Endothelial cell of umbilical vein (primary cell): ENCODE measurements around the gene SYNPO2L. TPM values are rescaled to one million over a fixed set of nuclear protein-coding genes. Genes with fewer than 3 reads are reported as not detected.

ENCODE experiments used
- BruUV-seq: library from RNA; stranded (reverse); fragments of 400-500 nt; replicated peaks from 2 replicates; lab custom pipeline; 2021; lab: Mats Ljungman, UMichigan
- CTCF ChIA-PET: fragments of 300-600, 350-600 bp; sonication (Branson Sonifier 250); formaldehyde crosslinking; loops from one replicate; lab custom pipeline; 2021; ENCODE audit warnings: antibody characterized with exemption, inconsistent platforms; lab: Charles Lee
- POLR2A ChIA-PET: fragments of 300-600, 350-600 bp; sonication (Branson Sonifier 250); formaldehyde crosslinking; loops from one replicate; lab custom pipeline; 2021; ENCODE audit warnings: antibody characterized with exemption, inconsistent platforms; lab: Charles Lee
- DNase-seq: peaks from one replicate; pipeline ENCODE4 v3.0.0-alpha.2; 2011; ENCODE audit warnings: low read depth, low spot score
- FAIRE-seq: peaks from 2 replicates; lab custom pipeline; 2011; peaks lifted over from hg19 to GRCh38; lab: Jason Lieb, UNC
- H2AFZ ChIP-seq: 2 replicates; pipeline ENCODE4 v1.6.0; 2012; ENCODE audit warnings: low read depth, low read length, control low read depth, inconsistent platforms
- H3K27ac ChIP-seq: 2 replicates; pipeline ENCODE4 v1.5.1; 2011; ENCODE audit warnings: low read depth, mild to moderate bottlenecking, control low read depth, low read length, moderate library complexity; ENCODE audit not compliant: insufficient read depth
- H3K27me3 ChIP-seq, 2 experiments: 2 replicates each; pipeline versions ENCODE4 v1.6.0 to v1.6.1; 2011; ENCODE audit warnings: low read length in 2 of 2, mixed read lengths in 1 of 2; ENCODE audit not compliant: control insufficient read depth in 2 of 2, insufficient read depth in 2 of 2
- H3K36me3 ChIP-seq, 2 experiments: 2 replicates in 1 of 2; 3 replicates in 1 of 2; pipeline ENCODE4 v1.5.1; 2011; ENCODE audit warnings: low read length in 2 of 2, mild to moderate bottlenecking in 1 of 2, moderate library complexity in 1 of 2; ENCODE audit not compliant: control insufficient read depth in 2 of 2, insufficient read depth in 2 of 2; ENCODE audit errors: extremely low read depth in 1 of 2
- H3K4me1 ChIP-seq: 3 replicates; pipeline ENCODE4 v1.5.1; 2011; ENCODE audit warnings: mild to moderate bottlenecking, low read length; ENCODE audit not compliant: control insufficient read depth, insufficient read depth; ENCODE audit errors: extremely low read depth
- H3K4me2 ChIP-seq: 2 replicates; pipeline ENCODE4 v1.6.1; 2011; ENCODE audit warnings: low read length, control low read depth, mixed read lengths; ENCODE audit not compliant: insufficient read depth
- H3K4me3 ChIP-seq, 3 experiments: fragments of 200-600 bp in 1 of 3; sonication (generic), shearing (Covaris generic) in 1 of 3; replicated peaks in 1 of 3; 2 replicates each; pipeline ENCODE4 v1.5.1; 2011 to 2016; ENCODE audit warnings: control low read depth in 3 of 3, low read length in 3 of 3, mild to moderate bottlenecking in 2 of 3, inconsistent platforms in 1 of 3, low read depth in 1 of 3, moderate library complexity in 1 of 3; ENCODE audit not compliant: insufficient read depth in 1 of 3
- H3K79me2 ChIP-seq: 2 replicates; pipeline ENCODE4 v1.6.0; 2012; ENCODE audit warnings: low read length, inconsistent platforms; ENCODE audit not compliant: control insufficient read depth, insufficient read depth
- H3K9ac ChIP-seq: replicated peaks from 2 replicates; pipeline ENCODE3; 2011; ENCODE audit warnings: low read length, control low read depth; ENCODE audit not compliant: insufficient read depth; ENCODE audit errors: extremely low read depth
- H3K9me1 ChIP-seq: replicated peaks from 3 replicates; pipeline ENCODE4 v1.6.0; 2011; ENCODE audit warnings: mild to moderate bottlenecking, low read length; ENCODE audit not compliant: control insufficient read depth, insufficient read depth; ENCODE audit errors: extremely low read depth
- H3K9me3 ChIP-seq: replicated peaks from 2 replicates; pipeline ENCODE4 v1.5.1; 2012; ENCODE audit warnings: low read length, inconsistent platforms; ENCODE audit not compliant: control insufficient read depth, insufficient read depth
- H4K20me1 ChIP-seq: replicated peaks from 2 replicates; pipeline ENCODE3; 2011; ENCODE audit warnings: mild to moderate bottlenecking, low read length; ENCODE audit not compliant: control insufficient read depth, insufficient read depth; ENCODE audit errors: extremely low read depth
- CTCF ChIP-seq, 2 donors: IDR thresholded peaks; 1 replicate in 1 of 2; 2 replicates in 1 of 2; pipeline ENCODE4 v1.5.1; 2011; ENCODE audit warnings: low read length in 2 of 2, mild to moderate bottlenecking in 2 of 2, moderate library complexity in 2 of 2, control low read depth in 1 of 2, inconsistent platforms in 1 of 2, low read depth in 1 of 2; ENCODE audit not compliant: insufficient read depth in 1 of 2; ENCODE audit errors: extremely low read depth in 1 of 2
- EZH2 ChIP-seq: IDR thresholded peaks from 2 replicates; pipeline ENCODE4 v1.6.1; 2012; ENCODE audit warnings: borderline replicate concordance, low read depth, mild to moderate bottlenecking, moderate library complexity, low read length, inconsistent platforms; ENCODE audit not compliant: severe bottlenecking
- FOS ChIP-seq: IDR thresholded peaks from 2 replicates; pipeline ENCODE4 v1.6.1; 2011; ENCODE audit warnings: mild to moderate bottlenecking, low read length, moderate library complexity, borderline replicate concordance; ENCODE audit not compliant: insufficient read depth
- GATA2 ChIP-seq: IDR thresholded peaks from 2 replicates; pipeline ENCODE4 v1.7.0; 2011; ENCODE audit warnings: low read depth, mild to moderate bottlenecking, moderate library complexity, mixed read lengths, low read length; ENCODE audit not compliant: insufficient read length, insufficient read depth
- JUN ChIP-seq: IDR thresholded peaks from 2 replicates; pipeline ENCODE4 v1.6.1; 2011; ENCODE audit warnings: borderline replicate concordance, low read depth; ENCODE audit not compliant: insufficient read length, insufficient read depth
- MAX ChIP-seq: IDR thresholded peaks from 2 replicates; pipeline ENCODE4 v1.6.1; 2011; ENCODE audit not compliant: insufficient read depth, insufficient read length
- MYC ChIP-seq: IDR thresholded peaks from one replicate; pipeline ENCODE4 v1.6.1; 2011; ENCODE audit warnings: mild to moderate bottlenecking, low read depth, low read length
- POLR2A ChIP-seq: IDR thresholded peaks from 2 replicates; pipeline ENCODE4 v1.6.1; 2012; ENCODE audit warnings: low read depth, mild to moderate bottlenecking, control low read depth, low read length
- POLR2AphosphoS5 ChIP-seq: IDR thresholded peaks from 2 replicates; pipeline ENCODE4 v1.6.1; 2012; ENCODE audit warnings: low read depth, mild to moderate bottlenecking, control low read depth, low read length, moderate library complexity; ENCODE audit not compliant: insufficient read depth
- dilution Hi-C: fragments of 300-500 bp; cut with MboI; formaldehyde crosslinking; loops from one replicate; pipeline ENCODE4 v1.15.0; 2019; ENCODE audit warnings: low sequenced_read_pairs; ENCODE audit not compliant: extremely low pct_ligation_motif_present
- intact Hi-C: fragments of 100-400 bp; cut with micrococcal nuclease; formaldehyde crosslinking; loops from one replicate; pipeline ENCODE4 v1.10.0; 2022
- polyA plus RNA-seq, 4 experiments: library from polyadenylated mRNA; depleted of rRNA in 3 of 4; stranded (reverse) in 3 of 4; unstranded in 1 of 4; fragments of >200 nt; gene quantifications; 2 replicates each; pipeline versions ENCODE4 v1.2.1 to v1.2.3, GENCODE V29; 2011 to 2012; ENCODE audit warnings: missing spikeins in 1 of 4
- total RNA-seq: library from RNA; stranded (reverse); gene quantifications from 2 replicates; pipeline ENCODE4 v1.2.3, GENCODE V29; 2021

SYNPO2L gene
- total and polyA plus RNA-seq, 2 donors (not counting 3 experiments of a cell fraction or from before 2014, with no cell fraction given): not detected

GRCh38 chr10:73641328-73642060 lies 14.3 kb downstream of the SYNPO2L start, which contains the start of gene MYOZ1:
TSS of gene MYOZ1 (minus strand) at chr10:73641474. CDS start at chr10:73640017, 1,457 bp downstream.
- Histone ChIP-seq H3K9me3 (no peaks in the 10 kb centered on the region), H3K4me1 (no peaks in the 10 kb centered on the region), H3K79me2 (no peaks in the 10 kb centered on the region), H3K27me3 (peaks cover 7 to 13% of the 10 kb centered on the region in 2 experiments), H3K36me3 (no peaks in the 10 kb centered on the region), H4K20me1 (no peaks in the 10 kb centered on the region), H3K9ac (no peak within 1 kb of the TSS), H3K4me2 (no peak within 1 kb of the TSS), H3K4me3 (no peak within 1 kb of the TSS), H3K27ac (no peak within 1 kb of the TSS), H3K9me1 (no peaks in the 10 kb centered on the region), H2AFZ (no peak within 1 kb of the TSS)
- DNase-seq (no peak), FAIRE-seq (no peak)
- dilution Hi-C loops: no loop called here
- no TSS peak for BruUV-seq
- TF ChIP-seq MAX: no peak
- TF ChIP-seq FOS: no peak
- TF ChIP-seq GATA2: no peak
- TF ChIP-seq JUN: no peak
- intact Hi-C loops: no loop called here
- ChIA-PET POLR2A (no interaction called here), CTCF (interaction anchor here (1.2 to 2.0 kb wide), 2 partner anchors 20 to 112 kb away, joined by 3 to 10 read pairs; no protein-coding TSS in a partner anchor)

GRCh38 chr10:73639286-73639685 lies 16.5 kb downstream of the SYNPO2L start:
- BruUV-seq: no TSS peak
- Histone ChIP-seq H2AFZ (no peak overlapping the region), H3K79me2 (no peaks in the 10 kb centered on the region), H3K27me3 (peaks cover 13% of the 10 kb centered on the region in 2 experiments), H3K9me3 (no peaks in the 10 kb centered on the region), H3K9ac (no peak overlapping the region), H4K20me1 (no peaks in the 10 kb centered on the region), H3K27ac (no peak overlapping the region), H3K36me3 (no peaks in the 10 kb centered on the region), H3K4me3 (no peak overlapping the region), H3K4me1 (no peaks in the 10 kb centered on the region), H3K4me2 (no peak overlapping the region), H3K9me1 (no peaks in the 10 kb centered on the region)
- no peak for FAIRE-seq
- ChIA-PET CTCF (interaction anchor here (1.4 kb wide), 1 partner anchor 20 kb away, joined by 3 read pairs; no protein-coding TSS in a partner anchor), POLR2A (no interaction called here)
- no peak for TF ChIP-seq FOS
- TF ChIP-seq MYC: no peak
- no peak for TF ChIP-seq EZH2
- no peak for TF ChIP-seq CTCF (IDR thresholded peaks at IDR 0.05; ENCODE audit: extremely low read depth in 1 of 2, insufficient read depth in 1 of 2, low read depth in 1 of 2, low read length in 2 of 2)
- TF ChIP-seq MAX: no peak
- TF ChIP-seq JUN: no peak
- TF ChIP-seq GATA2: no peak
- TF ChIP-seq POLR2AphosphoS5: no peak
- no peak for TF ChIP-seq POLR2A
- DNase-seq: no peak
- intact Hi-C loops (no loop called here), dilution Hi-C loops (no loop called here)
